PC-3 (cell line): Measurements from ENCODE around the gene CNKSR3. TPM values are rescaled to one million over a fixed set of nuclear protein-coding genes. Genes with fewer than 3 reads are reported as not detected.

Experiments used
- total RNA-seq: library from RNA; depleted of rRNA; stranded (reverse); fragments of >200 nt; gene quantifications from 2 replicates; pipeline ENCODE4 v1.2.3, GENCODE V29; 2014; rRNA removed

Gene CNKSR3
- total RNA-seq, 1 experiment from 2014 or later = 3.2 TPM

Other genes with a start within 250 kb of the CNKSR3 start
- 0.12 and 0.29 TPM in 2 replicates for gene IPCEF1, start 153.9 kb downstream of the CNKSR3 start, total RNA-seq
- gene SCAF8, start 222.7 kb upstream of the CNKSR3 start, total RNA-seq = 11.9 and 15.0 TPM in 2 replicates